C1 segment of cervical spinal cord (tissue), 14 donors: ENCODE measurements around the gene SAPCD2.
"Not testable (repeated sequence)": the region's sequence is repeated elsewhere in the genome, so short reads cannot be mapped to it uniquely, and the experiment has no call there.

Experiments used
- DNase-seq, 14 donors: peaks; one replicate each; lab custom pipeline; 2025; lab: John Stamatoyannopoulos, UW

Gene SAPCD2

GRCh38 chr9:137033481-137033880 lies 36.9 kb downstream of the SAPCD2 start:
- DNase-seq, result not testable (repeated sequence)

DNA sequence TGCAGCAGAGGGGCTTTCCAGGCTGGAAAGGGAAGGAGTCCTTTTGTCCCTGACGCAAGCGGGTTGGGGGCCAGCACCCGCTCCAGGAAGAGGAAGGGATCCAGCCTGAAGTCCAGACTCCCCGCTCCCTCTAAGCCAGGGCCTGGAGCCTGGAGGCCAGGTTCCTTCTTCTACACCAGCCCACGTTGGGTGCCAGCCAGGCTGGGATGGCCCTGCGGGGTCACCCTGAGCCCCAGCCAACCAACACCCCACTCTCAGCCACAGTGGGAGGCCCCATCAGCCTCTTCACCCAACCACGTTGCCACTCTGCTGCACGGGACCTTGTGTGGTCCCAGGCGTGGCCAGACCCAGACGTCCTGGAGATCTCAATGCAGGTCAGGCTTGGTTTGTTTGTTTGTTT lies 37.5 kb downstream of the SAPCD2 start:
- DNase-seq, result no peak

GRCh38 chr9:137031904-137032640 lies 38.3 kb downstream of the SAPCD2 start, which contains the start of gene FUT7:
Gene FUT7, minus strand, starts transcription at chr9:137032088. Its CDS starts 97 bp downstream, at chr9:137031991.
- no peak for DNase-seq

GRCh38 chr9:137030538-137031527 lies 39.5 kb downstream of the SAPCD2 start:
- peak in 1 of 14 donors; percentile 35 for DNase-seq

DNA sequence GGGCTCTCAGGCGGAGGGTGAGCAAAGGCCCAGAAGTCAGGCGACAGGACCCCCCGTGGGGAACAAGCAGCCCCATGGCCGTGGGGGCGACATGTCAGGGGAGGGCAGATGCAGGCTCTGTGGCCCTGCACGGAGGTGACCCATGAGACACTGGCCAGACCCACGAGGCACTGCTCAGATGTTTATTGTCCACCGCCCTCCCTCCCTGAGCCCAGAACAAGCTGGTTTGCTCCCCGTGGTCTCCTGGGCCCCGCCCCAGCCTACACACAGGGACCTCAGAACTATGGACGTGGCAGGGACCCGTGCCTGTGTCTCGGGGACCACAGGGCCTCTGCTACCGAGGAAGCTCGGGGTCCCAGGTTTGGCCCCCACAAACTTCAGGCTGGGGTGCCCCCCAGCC lies 40.4 kb downstream of the SAPCD2 start:
- no peak for DNase-seq

DNA sequence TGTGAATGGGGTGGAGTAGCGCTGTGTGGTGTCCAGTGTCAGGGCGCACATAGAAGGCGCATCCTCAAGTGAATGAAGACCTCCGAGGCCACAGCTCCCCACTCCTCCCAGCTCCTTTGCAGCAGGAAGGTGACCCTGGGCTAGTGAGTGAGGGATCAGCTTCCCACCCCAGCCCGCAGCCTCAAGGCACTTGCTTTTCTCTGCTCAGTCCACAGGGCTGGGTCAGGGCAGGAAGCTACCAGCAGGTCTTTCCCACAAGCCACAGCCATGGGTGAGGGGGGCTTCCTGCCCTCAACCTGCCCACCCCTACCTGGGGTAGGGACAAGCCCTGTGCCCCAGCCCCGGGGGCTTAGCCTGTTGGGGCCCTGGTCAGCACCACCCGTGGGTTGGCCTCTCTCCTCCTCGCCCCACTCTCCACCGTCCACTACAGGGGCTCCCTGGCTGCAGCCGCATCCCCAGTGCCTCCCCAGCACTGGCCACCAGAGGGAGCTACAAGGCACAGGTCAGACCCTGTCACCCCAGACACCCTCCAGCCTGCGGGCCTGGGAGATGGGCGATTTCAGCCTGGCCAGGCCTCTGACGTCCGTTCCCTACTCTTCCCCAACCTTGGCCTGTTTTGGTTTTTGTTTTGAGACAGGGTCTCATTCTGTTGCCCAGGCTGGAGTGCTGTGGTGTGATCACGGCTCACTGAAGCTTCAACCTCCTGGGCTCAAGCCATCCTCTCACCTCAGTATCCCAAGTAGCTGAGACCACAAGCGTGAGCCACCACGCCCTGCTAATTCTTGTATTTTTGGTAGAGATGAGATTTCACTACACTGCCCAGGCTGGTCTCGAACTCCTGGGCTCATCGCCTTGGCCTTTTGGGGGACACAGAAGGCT lies 41.1 kb downstream of the SAPCD2 start:
- DNase-seq, result peak in 12 of 14 donors; percentile 45 to 78 (median 67)

GRCh38 chr9:137028263-137029057 lies 41.9 kb downstream of the SAPCD2 start:
- DNase-seq, result peak in 12 of 14 donors; percentile 42 to 84 (median 51)

GRCh38 chr9:137027369-137028262 lies 42.7 kb downstream of the SAPCD2 start, which contains the start of gene ABCA2:
Gene ABCA2, minus strand, starts transcription at chr9:137028237. Its CDS starts 97 bp downstream, at chr9:137028140.
- DNase-seq, result peak in 4 of 14 donors; percentile 33 to 67 (median 53)

DNA sequence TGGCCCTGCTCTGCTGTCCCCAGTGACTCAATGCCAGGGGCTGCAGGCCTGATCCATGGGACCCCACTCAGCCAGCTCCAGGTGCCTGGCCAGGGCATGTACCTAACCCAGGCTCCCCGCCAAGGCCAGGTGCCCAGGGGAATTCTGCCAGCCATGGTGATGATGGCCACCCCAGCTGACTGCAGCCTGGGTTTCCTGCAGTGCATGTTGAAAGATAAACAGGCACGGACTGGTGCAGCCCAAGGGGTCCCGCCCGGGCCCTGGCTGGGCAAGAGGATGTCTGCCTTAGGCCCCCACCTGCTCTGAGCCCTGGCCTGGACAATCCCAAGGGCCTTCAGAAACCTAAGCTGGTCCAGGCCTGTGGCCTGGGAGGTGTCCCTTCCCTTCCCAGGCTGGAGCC lies 43.5 kb downstream of the SAPCD2 start:
- peak in 4 of 14 donors; percentile 48 to 68 (median 55) for DNase-seq

DNA sequence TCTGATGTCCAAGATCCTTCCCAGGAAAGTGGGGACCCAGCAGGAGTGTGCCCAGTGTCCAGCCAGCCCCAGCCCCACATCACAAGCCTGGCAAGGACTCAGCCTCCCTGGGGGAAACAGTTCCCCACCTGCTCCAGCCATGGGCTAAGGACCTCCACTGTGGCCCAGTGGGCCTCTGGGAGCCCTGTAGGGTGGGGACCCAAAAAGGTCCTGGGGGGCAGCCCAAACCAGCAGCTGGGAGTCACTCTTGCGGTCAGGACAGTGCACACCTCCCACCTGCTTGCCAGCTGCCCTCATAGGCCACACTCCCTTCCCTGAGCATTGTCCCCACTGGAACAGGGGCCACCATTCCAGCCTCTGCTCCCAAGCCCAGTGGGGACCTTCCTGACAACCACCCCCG lies 44.0 kb downstream of the SAPCD2 start:
- DNase-seq, result peak in 2 of 14 donors; percentile 42 to 48

DNA sequence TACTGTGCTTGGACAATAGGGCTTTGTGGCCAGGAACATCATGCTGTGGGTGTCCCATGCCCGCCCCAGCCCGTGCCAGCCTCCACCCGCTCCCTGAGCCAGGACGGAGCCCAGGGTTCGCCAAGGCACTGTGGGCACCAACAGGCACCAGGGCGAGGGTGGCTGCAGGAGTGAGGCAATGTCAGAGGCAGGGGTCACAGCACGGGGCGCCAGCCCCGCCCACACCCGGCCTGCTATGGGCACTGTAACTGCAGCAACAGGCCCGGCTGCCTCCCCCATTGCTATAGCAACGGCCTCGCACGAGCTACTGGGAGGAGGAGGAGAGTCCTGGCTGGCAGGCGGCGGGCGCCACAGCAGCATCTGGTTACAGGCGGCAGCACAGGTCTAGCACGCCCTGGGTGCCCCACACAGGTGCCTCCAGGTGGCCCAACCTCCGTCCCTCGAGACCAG lies 44.8 kb downstream of the SAPCD2 start:
- peak in 13 of 14 donors; percentile 73 to 98 (median 92) for DNase-seq

DNA sequence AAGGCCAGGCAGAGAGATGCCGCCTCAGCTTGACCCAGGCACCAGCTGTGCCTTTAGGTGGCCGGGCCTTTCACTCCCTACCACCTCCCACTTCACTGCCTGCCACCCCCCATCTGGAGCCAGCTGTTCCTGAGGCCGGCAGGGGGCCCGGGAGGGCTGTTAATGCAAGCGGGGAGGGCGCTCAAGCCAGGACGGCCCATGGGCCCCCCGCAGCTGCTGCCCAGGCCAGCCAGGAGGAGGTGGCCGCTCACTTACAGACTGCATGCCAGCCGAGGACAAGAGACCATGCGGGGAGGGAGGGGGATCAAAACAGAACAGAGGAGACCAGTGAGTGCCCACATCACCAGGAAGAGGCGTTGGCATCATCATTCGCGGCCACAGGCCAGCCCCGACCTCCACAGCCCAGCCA lies 46.8 kb downstream of the SAPCD2 start:
- peak in 6 of 14 donors; percentile 43 to 79 (median 61) for DNase-seq

DNA sequence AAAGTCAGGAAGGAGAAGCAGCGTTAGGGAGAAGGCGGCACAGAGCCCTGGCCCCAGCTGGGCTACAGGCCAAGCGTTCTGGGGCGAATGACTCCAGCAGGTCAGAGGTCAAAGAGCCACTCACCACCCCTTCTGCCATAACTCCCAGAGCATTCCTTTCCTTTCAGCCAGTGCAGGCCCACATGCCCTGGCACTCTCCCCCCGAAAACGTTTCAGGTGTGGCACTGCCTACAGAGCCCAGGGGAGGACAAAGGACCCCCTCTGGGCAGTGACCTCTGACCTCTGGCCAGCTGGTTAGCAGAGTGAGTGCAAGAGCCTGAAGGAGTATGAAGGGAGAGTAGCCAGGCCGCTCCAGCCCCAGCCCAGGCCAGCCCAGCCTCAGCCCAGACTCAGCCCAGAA lies 47.2 kb downstream of the SAPCD2 start:
- peak in 1 of 14 donors; percentile 43 for DNase-seq

DNA sequence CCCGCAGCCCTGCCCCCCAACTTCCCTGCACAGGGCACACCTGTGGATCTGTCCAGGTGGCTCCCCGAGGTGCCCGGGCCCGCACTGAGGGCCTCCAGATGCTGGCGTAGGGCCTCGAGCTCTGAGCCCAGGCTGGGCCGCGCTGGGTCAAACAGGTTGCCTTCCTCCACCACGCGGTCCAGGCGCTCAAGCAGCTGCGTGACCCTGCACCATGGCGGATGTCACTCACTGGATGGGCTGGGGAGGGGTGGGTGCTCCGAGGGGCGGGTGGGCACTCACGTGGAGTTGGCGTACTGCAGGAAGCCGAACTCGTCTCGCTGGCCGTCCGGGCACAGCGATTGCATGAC lies 47.7 kb downstream of the SAPCD2 start:
- no peak for DNase-seq

GRCh38 chr9:137021979-137022661 lies 48.2 kb downstream of the SAPCD2 start:
- DNase-seq, result peak in 11 of 14 donors; percentile 42 to 92 (median 71)

GRCh38 chr9:137021568-137021978 lies 48.8 kb downstream of the SAPCD2 start:
- DNase-seq, result no peak

GRCh38 chr9:137020771-137021567 lies 49.4 kb downstream of the SAPCD2 start:
- peak in 1 of 14 donors; percentile 43 for DNase-seq
